GM19239 (cell line): ENCODE data around the gene PCDHA12.
"Not testable (repeated sequence)": the region's sequence is repeated elsewhere in the genome, so short reads cannot be mapped to it uniquely, and the experiment has no call there.

ENCODE experiments used
- DNase-seq: peaks from one replicate; pipeline ENCODE4 v3.0.0; 2011; ENCODE audit warnings: low spot score; ENCODE audit not compliant: insufficient read length
- FAIRE-seq: peaks from 2 replicates; lab custom pipeline; 2011; peaks lifted over from hg19 to GRCh38; lab: Jason Lieb, UNC

The PCDHA12 gene, protein sequence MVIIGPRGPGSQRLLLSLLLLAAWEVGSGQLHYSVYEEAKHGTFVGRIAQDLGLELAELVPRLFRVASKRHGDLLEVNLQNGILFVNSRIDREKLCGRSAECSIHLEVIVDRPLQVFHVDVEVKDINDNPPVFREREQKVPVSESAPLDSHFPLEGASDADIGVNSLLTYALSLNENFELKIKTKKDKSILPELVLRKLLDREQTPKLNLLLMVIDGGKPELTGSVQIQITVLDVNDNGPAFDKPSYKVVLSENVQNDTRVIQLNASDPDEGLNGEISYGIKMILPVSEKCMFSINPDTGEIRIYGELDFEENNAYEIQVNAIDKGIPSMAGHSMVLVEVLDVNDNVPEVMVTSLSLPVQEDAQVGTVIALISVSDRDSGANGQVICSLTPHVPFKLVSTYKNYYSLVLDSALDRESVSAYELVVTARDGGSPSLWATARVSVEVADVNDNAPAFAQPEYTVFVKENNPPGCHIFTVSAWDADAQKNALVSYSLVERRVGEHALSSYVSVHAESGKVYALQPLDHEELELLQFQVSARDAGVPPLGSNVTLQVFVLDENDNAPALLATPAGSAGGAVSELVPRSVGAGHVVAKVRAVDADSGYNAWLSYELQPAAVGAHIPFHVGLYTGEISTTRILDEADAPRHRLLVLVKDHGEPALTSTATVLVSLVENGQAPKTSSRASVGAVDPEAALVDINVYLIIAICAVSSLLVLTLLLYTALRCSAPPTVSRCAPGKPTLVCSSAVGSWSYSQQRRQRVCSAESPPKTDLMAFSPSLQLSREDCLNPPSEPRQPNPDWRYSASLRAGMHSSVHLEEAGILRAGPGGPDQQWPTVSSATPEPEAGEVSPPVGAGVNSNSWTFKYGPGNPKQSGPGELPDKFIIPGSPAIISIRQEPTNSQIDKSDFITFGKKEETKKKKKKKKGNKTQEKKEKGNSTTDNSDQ

DNA sequence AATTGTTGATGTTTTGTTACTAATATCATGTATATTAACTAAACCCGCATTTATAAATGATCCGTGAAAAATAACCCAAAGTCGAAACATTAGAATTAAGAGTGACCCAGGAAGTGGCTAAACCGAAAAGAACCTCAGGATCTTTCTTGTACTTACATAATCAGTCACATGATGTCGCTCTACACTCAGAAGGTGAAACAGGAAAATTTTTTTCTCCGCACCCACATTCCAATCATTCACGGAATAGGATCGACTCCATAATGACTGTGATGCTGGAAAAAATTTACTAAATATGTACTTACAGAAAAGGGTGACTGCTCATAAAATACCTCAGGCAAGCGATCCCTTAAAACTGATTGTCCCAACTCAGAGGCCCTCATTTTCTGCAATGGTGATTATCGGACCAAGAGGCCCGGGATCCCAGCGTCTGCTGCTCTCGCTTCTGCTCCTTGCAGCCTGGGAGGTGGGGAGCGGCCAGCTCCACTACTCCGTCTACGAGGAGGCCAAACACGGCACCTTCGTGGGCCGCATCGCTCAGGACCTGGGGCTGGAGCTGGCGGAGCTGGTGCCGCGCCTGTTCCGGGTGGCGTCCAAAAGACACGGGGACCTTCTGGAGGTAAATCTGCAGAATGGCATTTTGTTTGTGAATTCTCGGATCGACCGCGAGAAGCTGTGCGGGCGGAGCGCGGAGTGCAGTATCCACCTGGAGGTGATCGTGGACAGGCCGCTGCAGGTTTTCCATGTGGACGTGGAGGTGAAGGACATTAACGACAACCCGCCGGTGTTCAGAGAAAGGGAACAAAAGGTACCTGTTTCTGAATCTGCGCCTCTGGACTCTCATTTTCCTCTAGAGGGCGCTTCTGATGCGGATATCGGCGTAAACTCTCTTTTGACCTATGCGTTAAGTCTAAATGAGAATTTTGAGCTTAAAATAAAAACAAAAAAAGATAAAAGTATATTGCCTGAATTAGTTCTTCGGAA is at the start of gene PCDHA12:
TSS of gene PCDHA12 (plus strand) at position 224 of the 981 bp plus-strand sequence. CDS start at position 389, 165 bp downstream.
- DNase-seq (no peak), FAIRE-seq (no peak)

DNA sequence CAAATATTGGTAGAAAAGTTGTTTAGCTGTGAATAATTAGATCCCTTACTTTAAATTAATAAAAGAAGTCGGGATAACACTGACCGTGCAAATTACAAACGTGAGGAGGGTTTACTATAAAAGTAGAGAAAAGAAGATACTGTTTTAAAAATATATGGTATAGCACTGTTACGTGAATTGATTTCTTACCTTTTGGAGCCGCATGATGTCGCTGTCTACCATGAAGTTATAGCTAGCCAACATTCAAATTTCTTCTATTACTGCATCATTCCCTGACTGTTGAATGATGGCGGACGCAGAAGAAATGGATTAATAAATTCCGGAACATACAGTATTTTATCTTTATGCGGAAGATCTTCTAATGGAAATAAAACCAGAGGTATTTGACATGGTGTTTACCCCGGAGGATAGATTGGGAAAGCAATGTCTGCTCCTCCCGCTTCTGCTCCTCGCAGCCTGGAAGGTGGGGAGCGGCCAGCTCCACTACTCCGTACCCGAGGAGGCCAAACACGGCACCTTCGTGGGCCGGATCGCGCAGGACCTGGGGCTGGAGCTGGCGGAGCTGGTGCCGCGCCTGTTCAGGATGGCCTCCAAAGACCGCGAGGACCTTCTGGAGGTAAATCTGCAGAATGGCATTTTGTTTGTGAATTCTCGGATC is 47.3 kb upstream of the PCDHA12 start, which contains the start of gene PCDHA6:
TSS of gene PCDHA6 (plus strand) at position 257 of the 658 bp plus-strand sequence. CDS start at position 389, 132 bp downstream.
- no peak for FAIRE-seq

DNA sequence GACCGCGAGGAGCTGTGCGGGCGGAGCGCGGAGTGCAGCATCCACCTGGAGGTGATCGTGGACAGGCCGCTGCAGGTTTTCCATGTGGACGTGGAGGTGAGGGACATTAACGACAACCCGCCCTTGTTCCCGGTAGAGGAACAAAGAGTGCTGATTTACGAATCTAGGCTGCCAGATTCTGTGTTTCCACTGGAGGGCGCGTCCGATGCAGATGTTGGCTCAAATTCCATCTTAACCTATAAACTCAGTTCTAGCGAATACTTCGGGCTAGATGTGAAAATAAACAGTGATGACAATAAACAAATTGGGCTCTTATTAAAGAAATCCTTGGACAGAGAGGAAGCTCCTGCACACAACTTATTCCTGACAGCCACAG is 46.8 kb upstream of the PCDHA12 start:
- DNase-seq = no peak
- FAIRE-seq = no peak

More for the DNA sequence above, 47.3 kb upstream of the PCDHA12 start, which contains the start of gene PCDHA6:
- no peak for DNase-seq

DNA sequence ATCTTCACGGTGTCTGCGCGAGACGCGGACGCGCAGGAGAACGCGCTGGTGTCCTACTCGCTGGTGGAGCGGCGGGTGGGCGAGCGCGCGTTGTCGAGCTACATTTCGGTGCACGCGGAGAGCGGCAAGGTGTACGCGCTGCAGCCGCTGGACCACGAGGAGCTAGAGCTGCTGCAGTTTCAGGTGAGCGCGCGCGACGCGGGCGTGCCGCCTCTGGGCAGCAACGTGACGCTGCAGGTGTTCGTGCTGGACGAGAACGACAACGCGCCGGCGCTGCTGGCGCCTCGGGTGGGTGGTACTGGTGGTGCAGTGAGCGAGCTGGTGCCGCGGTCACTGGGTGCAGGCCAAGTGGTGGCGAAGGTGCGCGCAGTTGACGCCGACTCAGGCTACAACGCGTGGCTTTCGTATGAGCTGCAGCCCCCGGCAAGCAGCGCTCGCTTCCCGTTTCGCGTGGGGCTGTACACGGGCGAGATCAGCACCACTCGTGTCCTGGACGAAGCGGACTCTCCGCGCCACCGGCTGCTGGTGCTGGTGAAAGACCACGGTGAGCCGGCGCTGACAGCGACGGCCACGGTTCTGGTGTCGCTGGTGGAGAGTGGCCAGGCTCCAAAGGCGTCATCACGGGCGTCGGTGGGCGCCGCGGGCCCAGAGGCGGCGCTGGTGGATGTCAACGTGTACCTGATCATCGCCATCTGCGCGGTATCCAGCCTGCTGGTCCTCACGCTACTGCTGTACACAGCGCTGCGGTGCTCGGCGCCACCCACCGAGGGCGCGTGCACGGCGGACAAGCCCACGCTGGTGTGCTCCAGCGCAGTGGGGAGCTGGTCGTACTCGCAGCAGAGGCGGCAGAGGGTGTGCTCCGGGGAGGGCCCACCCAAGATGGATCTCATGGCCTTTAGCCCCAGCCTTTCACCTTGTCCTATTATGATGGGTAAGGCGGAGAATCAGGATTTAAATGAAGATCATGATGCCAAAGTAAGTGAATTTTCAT is 45.3 kb upstream of the PCDHA12 start:
- DNase-seq, FAIRE-seq: not testable (repeated sequence)

DNA sequence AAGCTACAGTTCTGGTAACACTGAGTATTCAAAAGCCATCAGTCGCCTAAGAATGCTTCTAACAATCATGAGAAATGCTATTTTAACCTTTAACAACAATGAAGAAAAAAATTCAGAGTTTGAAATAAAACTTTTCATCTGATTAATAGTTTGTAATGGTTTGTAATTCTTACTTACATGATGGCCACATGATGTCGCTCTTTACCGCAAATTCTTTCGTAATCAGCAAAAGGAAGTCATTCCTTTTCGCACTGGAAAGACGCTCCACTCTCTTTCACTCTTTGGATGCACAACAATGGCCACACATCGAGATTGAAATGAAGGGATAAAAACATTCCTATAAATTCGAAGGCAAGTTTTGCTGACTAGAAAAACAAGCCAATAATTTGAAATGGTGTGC is 41.1 kb upstream of the PCDHA12 start, which contains the start of gene PCDHA7:
TSS of gene PCDHA7 (plus strand) at position 277 of the 400 bp plus-strand sequence. CDS start at position 392, 115 bp downstream.
- DNase-seq (no peak), FAIRE-seq (no peak)

DNA sequence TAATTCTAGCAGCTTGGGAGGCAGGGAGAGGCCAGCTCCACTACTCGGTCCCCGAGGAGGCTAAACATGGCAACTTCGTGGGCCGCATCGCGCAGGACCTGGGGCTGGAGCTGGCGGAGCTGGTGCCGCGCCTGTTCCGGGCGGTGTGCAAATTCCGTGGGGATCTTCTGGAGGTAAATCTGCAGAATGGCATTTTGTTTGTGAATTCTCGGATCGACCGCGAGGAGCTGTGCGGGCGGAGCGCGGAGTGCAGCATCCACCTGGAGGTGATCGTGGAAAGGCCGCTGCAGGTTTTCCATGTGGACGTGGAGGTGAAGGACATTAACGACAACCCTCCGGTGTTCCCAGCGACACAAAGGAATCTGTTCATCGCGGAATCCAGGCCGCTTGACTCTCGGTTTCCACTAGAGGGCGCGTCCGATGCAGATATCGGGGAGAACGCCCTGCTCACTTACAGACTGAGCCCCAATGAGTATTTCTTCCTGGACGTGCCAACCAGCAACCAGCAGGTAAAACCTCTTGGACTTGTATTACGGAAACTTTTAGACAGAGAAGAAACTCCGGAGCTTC is 40.6 kb upstream of the PCDHA12 start:
- DNase-seq, FAIRE-seq: not testable (repeated sequence)

DNA sequence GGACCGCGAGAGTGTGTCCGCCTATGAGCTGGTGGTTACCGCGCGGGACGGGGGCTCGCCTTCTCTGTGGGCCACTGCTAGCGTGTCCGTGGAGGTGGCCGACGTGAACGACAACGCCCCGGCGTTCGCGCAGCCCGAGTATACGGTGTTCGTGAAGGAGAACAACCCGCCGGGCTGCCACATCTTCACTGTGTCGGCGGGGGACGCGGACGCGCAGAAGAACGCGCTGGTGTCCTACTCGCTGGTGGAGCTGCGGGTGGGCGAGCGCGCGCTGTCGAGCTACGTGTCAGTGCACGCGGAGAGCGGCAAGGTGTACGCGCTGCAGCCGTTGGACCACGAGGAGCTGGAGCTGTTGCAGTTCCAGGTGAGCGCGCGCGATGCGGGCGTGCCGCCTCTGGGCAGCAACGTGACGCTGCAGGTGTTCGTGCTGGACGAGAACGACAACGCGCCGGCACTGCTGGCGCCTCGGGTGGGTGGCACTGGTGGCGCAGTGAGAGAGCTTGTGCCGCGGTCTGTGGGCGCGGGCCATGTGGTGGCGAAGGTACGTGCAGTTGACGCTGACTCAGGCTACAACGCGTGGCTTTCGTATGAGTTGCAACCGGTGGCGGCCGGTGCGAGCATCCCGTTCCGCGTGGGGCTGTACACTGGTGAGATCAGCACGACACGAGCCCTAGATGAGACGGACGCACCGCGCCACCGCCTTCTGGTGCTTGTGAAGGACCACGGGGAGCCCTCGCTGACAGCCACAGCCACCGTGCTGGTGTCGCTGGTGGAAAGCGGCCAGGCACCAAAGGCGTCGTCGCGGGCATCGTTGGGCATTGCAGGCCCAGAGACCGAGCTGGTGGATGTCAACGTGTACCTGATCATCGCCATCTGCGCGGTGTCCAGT is 39.2 kb upstream of the PCDHA12 start:
- no peak for FAIRE-seq
- no peak for DNase-seq

DNA sequence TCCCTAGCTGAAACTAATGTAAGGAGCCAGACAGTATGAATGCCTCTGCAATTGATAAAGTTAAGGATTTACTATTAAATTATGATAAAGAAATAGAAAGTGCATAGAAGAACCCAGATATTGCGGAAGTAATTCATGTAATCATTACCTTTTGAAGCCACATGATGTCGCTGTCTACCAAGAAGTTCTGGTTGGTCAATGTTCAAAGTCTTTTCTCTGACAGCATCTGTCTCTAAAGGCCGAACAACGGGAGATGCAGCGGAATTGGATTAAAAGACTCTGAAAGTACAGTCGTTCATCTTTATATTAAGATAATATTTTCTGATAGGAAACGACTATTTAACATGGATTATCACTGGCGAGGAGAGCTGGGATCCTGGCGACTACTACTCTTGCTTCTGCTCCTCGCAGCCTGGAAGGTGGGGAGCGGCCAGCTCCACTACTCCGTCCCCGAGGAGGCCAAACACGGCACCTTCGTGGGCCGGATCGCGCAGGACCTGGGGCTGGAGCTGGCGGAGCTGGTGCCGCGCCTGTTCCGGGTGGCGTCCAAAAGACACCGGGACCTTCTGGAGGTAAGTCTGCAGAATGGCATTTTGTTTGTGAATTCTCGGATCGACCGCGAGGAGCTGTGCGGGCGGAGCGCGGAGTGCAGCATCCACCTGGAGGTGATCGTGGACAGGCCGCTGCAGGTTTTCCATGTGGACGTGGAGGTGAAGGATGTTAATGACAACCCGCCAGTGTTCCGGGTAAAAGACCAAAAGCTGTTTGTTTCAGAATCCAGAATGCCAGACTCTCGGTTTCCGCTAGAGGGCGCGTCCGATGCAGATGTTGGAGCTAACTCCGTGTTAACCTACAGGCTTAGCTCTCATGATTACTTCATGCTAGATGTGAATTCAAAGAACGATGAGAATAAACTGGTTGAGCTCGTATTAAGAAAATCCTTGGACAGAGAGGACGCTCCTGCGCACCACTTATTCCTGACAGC is 33.8 kb upstream of the PCDHA12 start, which contains the start of gene PCDHA8:
TSS of gene PCDHA8 (plus strand) at position 210 of the 985 bp plus-strand sequence. CDS start at position 345, 135 bp downstream.
- no peak for DNase-seq
- FAIRE-seq = no peak

DNA sequence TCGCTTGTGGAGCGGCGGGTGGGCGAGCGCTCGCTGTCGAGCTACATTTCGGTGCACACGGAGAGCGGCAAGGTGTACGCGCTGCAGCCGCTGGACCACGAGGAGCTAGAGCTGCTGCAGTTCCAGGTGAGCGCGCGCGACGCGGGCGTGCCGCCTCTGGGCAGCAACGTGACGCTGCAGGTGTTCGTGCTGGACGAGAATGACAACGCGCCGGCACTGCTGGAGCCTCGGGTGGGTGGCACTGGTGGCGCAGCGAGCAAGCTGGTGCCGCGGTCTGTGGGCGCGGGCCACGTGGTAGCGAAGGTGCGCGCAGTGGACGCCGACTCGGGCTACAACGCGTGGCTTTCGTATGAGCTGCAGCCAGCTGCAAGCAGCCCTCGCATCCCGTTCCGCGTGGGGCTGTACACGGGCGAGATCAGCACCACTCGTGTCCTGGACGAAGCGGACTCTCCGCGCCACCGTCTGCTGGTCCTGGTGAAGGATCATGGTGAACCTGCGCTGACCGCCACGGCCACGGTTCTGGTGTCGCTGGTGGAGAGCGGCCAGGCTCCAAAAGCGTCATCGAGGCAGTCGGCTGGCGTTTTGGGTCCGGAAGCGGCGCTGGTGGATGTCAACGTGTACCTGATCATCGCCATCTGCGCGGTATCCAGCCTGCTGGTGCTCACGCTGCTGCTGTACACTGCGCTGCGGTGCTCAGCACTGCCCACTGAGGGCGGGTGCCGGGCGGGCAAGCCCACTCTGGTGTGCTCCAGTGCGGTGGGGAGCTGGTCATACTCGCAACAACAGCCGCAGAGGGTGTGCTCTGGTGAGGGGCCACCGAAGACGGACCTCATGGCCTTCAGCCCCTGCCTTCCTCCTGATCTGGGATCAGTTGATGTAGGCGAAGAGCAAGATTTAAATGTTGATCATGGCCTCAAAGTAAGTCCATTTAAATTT is 32.0 kb upstream of the PCDHA12 start:
- DNase-seq (no peak), FAIRE-seq (no peak)

DNA sequence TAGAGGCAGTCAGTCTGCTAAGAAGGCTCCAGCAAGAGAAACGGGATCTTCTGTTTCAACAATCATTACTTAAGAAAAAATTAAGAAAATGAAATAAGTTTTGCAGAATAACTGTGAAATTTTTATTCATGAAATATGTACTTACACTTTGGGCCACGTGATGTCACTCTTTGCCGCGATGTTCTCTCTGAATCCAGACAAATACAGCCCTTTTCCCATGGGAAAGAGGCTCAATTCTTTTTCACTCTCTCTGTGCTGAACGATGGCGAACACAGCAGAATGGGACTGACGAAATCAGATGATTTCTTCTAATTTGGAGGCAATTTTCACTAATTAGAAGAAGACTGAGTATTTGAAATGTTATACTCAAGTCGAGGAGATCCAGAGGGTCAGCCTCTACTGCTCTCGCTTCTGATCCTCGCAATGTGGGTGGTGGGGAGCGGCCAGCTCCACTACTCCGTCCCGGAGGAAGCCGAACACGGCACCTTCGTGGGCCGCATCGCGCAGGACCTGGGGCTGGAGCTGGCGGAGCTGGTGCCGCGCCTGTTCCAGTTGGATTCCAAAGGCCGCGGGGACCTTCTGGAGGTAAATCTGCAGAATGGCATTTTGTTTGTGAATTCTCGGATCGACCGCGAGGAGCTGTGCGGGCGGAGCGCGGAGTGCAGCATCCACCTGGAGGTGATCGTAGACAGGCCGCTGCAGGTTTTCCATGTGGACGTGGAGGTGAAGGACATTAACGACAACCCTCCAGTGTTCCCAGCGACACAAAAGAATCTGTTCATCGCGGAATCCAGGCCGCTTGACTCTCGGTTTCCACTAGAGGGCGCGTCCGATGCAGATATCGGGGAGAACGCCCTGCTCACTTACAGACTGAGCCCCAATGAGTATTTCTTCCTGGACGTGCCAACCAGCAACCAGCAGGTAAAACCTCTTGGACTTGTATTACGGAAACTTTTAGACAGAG is 26.7 kb upstream of the PCDHA12 start, which contains the start of gene PCDHA9:
TSS of gene PCDHA9 (plus strand) at position 244 of the 964 bp plus-strand sequence. CDS start at position 358, 114 bp downstream.
- not testable (repeated sequence) for DNase-seq, FAIRE-seq

DNA sequence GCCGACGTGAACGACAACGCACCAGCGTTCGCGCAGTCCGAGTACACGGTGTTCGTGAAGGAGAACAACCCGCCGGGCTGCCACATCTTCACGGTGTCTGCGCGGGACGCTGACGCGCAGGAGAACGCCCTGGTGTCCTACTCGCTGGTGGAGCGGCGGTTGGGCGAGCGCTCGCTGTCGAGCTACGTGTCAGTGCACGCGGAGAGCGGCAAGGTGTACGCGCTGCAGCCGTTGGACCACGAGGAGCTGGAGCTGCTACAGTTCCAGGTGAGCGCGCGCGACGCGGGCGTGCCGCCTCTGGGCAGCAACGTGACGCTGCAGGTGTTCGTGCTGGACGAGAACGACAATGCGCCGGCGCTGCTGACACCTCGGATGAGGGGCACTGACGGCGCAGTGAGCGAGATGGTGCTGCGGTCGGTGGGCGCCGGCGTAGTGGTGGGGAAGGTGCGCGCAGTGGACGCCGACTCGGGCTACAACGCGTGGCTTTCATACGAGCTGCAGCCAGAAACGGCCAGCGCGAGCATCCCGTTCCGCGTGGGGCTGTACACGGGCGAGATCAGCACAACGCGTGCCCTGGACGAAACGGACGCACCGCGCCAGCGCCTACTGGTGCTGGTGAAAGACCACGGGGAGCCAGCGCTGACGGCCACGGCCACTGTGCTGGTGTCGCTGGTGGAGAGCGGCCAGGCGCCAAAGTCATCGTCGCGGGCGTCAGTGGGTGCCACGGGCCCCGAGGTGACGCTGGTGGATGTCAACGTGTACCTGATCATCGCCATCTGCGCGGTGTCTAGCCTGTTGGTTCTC is 25.1 kb upstream of the PCDHA12 start:
- not testable (repeated sequence) for FAIRE-seq

More for the DNA sequence above, 25.1 kb upstream of the PCDHA12 start:
- not testable (repeated sequence) for DNase-seq
